HG03354 (cell line): ENCODE results near the gene GLCCI1.

Source experiments
- ATAC-seq: cut with Tn5 transposase; IDR thresholded peaks from one replicate; pipeline ENCODE4 v1.9.1; 2021; ENCODE audit warnings: mild to moderate bottlenecking; ENCODE audit not compliant: unreplicated experiment, poor library complexity, severe bottlenecking

The GLCCI1 gene

DNA sequence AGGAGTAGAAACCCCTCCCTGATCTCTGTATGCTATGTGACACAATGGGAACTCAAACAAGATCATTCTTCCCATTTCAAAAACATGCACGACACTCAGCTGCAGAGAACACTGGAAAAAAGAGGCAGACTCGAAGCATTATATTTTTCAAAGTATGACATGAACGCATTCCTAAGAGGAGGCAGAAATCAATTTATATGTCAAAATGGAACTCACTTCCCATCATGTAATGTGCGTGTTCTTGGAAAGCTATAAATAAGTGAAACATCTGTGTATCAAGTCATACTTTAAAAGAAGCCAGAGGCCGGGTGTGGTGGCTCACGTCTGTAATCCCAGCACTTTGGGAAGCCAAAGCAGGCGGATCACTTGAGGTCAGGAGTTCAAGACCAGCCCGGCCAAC, 150.7 kb downstream of the GLCCI1 start:
- no peak for ATAC-seq

DNA sequence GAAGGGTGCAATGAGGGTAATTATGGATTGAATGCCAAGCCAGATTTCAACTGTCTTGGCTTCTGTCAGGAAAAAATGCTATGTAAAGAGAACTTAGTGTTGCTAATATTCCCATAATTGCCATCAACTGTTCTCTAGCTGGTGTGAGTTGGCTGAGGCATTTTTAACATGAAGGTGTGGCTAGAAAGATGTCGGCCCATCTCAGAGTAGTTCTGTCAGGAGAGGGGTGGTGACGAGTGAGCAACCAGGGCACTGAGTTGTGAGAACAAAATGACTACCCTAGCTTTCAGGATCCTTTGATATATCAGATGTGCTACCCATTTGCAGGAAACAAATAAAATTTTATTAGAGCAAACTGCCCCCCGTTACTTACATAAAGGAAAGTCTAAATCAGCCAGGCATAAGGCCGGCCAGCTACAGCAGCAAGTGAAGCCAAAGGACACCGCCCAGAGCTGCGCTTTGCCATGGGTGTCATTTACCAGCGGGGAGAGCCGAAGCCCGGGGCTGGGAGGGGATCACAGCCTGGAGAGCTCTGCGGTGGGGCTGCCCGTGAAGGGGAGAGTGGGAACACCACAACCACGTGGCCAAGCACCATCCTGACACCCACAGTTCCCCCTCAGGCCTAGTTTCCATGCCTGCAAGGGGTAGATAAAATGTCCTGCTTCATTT, 151.9 kb downstream of the GLCCI1 start:
- ATAC-seq = no peak

DNA sequence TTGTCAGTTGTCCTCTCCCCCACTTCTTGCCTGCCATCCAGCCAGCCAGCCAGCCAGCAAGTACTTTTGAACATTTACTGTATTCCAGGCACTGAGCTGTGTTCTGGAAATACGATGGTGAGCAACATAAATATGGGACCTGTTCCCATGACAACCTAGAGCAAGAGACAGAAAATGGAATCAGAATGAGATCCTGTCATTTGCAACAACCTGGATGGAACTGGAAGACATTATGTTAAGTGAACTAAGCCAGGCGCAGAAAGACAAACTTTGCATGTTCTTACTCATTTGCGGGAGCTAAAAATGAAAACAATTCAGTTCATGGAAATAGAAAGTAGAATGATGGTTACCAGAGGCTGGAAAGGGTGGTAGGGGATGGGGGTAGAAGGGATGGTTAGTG, 152.6 kb downstream of the GLCCI1 start:
- no peak for ATAC-seq

DNA sequence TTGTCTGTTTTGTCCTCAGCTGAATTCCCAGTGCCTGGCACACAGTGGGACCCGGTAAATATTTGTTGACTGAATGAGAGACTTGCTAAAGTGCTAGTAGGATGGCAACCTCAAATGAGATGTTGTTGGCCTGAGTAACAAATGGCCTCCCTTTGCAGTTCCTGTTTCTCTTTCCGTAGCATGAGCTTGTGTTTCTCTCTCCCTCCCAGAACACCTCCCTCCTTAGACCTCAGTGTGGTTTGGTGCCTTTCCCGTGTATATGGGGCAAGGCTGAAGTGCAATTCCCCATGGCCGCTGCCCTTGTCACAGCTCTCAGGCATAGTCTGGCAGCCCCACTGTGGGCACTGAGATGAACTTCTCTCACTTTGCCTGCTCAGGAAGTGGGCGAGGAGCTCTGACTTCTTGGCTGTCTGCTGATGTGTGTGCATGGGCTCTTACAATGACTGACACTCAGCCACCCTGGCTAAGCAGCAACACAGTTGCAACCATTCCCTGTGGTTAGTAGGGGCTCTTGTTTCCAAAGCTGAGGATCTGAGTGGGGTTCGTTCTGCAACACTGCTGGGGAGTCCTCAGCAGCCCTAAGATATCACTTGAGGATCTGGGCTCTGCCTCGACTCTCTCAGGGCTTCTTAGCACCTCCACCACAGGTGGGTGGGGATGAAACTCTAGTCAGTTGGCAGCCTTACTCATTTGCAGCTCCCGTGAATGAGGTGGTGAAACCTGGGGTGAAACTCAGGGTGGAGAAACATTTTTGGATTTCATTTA, 157.3 kb downstream of the GLCCI1 start:
- ATAC-seq = peak; percentile 87

DNA sequence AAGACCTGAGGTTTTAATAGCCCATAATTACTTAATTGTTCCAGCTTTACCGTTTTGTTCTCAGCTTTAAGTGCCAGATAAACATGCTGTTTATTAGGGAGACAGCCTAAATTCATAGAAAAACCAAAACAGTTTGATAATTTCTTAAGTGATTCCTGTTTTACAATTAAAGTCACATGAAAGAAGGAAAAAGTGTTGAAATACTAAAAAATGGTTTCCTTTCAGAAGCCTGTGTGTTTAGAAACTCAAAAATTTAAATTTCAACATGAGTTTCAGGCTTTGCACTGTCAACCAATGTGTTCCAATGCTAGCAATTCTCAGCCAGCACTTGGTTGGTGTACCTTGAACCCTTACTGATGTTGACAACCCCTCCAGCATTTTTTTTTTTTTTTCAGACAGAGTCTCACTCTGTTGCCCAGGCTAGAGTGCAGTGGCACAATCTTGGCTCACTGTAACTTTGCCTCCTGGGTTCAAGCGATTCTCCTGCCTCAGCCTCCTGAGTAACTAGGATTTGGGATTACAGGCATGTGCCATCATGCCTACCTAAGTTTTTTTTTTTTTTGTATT, 158.1 kb downstream of the GLCCI1 start:
- ATAC-seq = no peak

DNA sequence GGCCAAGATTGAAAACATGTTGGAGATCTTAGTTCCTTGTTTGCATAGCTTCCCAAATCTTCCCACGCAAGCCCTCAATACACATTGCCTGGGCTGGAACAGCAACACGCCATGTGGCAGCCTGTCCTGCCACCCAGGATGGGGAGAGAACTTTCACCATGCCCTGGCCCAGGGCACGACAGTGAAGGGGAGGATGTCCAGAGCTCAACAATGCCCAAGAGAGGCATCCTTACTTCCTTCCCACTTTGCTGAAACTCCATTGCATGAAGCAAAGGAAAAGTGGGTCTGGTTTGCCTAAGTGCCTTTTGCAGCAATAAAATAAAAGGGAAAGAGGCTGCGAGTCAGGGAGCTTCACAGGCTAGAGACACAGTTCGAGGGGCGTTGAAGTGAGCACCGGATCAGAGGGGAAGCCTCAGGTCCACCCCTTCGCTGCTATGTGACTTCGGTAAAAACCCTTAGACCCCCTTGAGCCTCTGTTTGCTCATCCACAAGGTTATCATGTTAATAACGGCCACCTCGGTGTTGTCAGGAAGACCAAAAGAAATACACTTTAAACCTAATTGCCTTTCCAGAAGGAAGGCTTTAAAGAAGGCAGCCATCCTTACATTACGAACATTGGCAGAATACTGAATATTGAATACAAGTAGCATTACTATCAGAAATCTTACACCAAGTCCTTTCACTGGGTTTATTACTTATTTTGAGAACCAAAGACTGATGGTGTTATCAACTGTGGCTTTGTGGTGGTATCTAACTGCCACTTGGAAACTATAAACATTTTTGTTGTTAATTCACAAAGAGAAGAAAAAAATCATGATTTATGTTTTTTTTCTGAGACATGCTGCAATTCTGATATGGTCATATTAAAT, 160.1 kb downstream of the GLCCI1 start:
- ATAC-seq = no peak

DNA sequence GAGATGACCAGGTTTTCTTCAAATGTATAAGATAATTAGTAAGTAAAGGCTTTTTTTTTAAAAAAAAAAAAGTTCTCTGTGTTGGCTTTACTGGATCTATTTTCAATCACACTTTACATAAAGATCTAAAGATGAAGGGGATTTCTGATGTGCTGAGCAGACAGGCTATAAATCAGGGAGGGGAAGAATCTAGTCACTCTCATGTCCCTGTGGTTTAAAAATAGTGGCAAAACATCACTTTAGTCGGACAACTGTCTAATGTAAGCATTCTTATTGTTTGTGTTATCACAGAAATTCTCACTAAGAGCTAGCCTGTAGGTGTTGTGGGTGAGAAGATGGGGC, 160.7 kb downstream of the GLCCI1 start:
- no peak for ATAC-seq

DNA sequence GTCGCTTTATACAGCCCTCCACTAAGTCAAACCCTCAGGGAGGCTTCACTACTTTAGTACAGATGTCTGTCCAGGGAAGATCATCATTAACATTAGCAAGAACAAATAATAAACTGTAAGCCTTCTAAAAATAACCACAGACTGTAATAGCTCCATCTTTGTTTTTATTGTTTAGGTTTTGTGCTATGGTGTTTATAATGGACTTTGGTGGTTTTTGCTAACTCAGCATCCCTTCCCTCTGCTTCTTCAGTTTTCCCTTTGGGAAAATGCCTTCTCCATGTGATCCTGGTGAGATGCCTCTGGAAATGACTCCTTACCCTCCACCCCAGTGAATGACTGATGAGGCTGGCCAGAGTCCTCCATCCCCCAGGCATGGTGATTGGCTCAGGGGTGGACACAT, 162.1 kb downstream of the GLCCI1 start:
- no peak for ATAC-seq

DNA sequence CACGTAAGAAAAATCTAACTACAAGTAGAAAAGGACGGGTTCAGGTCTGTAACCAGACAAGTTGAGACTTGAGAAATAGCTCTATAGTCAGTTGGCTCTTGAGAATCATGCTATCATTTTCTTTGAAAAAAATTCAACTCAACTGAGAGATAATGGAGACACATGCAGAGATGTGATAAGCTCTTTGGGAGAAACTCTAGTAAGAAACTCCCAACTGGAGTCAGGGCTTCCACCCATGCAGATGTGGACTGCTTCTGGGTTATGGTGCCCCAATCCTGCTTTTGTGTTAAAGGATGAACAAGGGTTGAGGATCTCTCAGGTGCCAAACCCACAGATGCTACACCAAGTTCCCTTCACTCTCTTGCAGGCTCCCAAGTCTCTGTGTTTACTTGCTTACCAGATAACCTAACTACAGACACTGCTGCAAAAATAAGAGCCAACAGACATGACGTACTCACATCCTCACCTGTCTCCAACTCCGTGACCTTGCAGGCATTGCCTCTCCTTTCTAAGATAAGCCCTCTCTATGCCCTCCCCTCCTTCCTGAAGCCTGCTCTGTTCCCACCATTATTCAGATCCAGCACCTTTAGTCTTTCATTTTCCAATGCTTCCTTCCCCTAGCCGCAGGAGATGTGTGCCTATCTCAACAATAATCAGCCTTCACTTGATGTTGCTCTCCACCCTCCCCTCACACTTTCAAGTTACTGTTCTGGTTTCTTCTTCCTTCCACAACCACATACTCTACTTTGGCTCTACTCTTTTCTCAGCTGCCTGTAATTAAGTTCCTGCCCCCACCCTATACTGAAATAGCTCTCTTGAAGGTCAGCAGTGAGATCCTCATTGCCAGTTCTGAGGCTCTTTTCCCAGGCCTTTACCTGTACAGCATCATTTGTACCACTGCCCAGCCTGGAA, 163.4 kb downstream of the GLCCI1 start:
- ATAC-seq = peak; percentile 47

DNA sequence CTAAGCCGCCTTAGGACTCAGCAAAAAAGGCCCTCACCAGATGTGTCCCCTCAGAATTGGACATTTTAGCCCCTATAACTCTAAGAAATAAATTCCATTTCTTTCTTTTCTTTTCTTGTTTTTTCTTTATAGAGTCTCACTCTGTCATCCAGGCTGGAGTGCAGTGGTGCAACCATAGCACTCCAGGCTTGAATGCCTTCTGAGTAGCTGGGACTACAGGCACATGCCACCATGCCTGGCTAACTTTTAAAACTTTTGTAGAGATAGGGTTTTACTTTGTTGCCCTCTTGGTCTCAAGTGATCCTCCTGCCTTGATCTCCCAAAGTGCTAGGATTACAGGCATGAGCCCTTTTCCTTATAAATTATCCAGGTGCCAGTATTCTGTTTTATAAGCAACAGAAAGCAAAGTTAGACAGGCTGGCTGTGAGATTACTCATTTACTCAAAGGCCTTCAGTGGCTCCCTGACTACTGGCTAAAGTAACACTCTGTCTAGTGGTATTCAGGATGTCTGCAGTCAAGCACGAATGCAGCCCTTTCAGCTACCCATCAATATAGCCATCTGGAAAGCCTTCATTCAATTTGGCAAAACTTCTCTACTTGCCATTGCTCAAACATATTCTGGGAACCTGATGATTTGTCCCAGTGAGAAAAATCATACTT, 164.7 kb downstream of the GLCCI1 start:
- ATAC-seq = peak; percentile 52

DNA sequence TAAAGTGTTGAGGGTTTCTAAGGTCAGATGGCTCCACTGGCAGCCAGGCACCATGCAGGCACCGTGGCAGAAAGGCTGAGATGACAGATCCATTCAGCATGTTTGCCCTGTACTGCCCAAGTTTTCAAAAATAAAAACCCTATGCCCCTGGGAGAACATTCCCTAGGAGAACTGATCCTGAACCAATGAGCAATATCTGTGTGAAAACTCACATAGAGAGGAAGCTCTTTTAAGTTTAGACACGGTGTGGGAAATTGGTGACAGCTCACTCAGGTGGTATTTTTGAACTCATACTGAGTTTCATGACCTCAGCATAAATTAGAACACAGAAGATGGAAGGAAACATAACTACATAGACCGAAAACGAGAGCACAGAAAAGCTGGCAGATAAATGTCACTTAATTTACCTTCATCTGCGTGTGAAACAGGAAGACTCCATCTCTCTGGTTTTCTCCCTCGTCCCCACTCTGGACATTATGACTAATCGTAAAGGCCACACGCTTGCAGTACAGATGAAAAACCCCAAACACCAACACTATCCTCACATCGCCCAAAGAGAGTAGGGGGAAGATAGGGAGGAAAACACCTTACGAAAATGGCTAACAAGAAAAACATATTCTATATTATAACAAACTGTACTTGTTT, 165.6 kb downstream of the GLCCI1 start:
- peak; percentile 69 for ATAC-seq

DNA sequence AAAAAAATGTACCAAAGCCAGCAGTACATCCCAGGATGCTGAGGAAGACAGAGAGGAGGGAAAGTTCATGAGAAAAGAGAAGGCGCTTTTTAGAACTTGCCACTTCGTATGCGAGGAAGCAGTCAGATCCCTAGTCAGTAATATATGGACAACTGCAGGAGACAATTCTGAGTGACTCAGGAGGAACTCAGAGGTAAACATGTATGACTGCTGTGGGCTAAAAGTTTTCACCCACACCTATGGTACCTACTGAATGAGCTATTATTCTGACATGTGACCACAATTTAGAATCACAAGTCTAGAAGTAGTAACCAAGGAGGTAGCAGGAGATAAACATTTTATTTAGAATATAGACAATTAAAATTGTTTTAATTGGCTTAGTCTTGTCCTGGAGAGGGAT, 166.8 kb downstream of the GLCCI1 start:
- ATAC-seq = no peak

DNA sequence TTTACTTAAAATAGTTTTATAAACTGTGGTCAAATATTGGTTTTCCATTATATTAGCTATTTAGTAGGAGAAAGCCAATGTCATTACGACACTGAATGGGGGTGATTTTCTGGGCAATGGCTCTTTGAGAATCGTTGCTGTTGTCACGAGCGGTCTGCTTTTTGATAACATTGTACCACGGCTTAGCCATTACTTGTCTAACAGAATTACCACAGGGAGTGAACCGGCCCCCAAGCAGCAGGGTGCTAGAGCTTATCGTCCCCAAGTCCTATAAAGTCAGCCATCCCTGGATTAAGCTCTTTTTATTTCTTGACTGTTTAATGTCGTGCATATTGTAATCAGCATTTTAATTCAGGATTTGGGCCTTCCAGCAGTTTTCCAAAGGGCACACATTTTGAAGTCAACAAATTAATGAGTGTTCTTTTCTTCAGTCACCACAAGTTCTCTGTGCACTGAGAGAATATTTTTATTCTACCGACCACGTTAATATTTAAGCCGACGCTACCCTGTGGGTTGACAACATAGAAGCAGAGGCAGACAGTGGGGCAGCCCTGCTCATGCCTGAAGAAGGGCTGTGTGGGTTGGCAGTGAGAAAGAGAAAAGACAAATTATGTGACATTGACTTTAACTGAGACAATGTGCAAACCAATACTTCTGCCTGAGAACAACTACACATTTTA, 167.6 kb downstream of the GLCCI1 start:
- ATAC-seq = no peak
